ENCODE results near the gene CAPZA2.

DNA sequence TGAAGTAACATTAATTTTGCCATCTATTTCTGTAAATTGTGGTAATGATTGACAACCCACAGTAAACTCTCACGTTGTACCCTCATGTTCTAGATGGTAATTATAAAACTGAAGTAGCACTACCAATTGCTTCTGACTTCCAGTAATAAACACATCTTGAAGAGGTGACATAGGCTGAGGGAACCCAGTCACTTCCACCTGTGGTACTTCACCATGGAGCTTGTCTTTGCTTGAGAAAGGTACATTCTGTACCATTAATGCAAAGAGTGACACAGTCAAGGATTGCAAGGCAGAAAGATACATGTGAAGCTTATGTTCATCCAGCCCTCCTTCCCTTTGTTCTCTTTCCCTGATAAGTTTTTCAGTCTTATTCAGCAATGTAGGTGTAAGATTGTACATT is 11.2 kb downstream of the CAPZA2 start:
- no peak for TF ChIP-seq EZH2phosphoT487 (IDR thresholded peaks at IDR 0.05; ENCODE audit: insufficient read depth, low read depth)
- no peak for TF ChIP-seq EZH2 (IDR thresholded peaks at IDR 0.05; ENCODE audit: insufficient read depth, poor library complexity, severe bottlenecking)
